Melanocyte of skin (primary cell): ENCODE data around the gene PIK3R1. TPM values are rescaled to one million over a fixed set of nuclear protein-coding genes. Genes with fewer than 3 reads are reported as not detected.

Experiments
- total RNA-seq, 2 donors: library from RNA; depleted of rRNA; stranded (reverse); fragments of >200 nt; gene quantifications; 2 replicates each; pipeline ENCODE4 v1.2.3, GENCODE V29; 2012

PIK3R1 gene
- 10 to 100 TPM; 43.3 to 45.8 TPM for total RNA-seq

GRCh38 chr5:68215208-68215897, at the start of gene PIK3R1:
Gene PIK3R1 (plus strand): TSS chr5:68215756. CDS start chr5:68226676, 10,920 bp downstream.

